Parathyroid adenoma (tissue), 2 donors: Measurements from ENCODE around the gene CCDC32.

Source experiments
- H2AFZ ChIP-seq: fragments of 300-600 bp; sonication (generic); one replicate; pipeline ENCODE4 v1.7.0; 2017; ENCODE audit warnings: antibody characterized with exemption, mild to moderate bottlenecking
- H3K27ac ChIP-seq: fragments of 300-600 bp; sonication (generic); one replicate; pipeline ENCODE4 v1.7.0; 2017
- H3K27me3 ChIP-seq: fragments of 300-600 bp; sonication (generic); one replicate; pipeline ENCODE4 v1.7.0; 2017; ENCODE audit warnings: low read length; ENCODE audit not compliant: control insufficient read depth, insufficient read depth
- H3K36me3 ChIP-seq: fragments of 300-600 bp; sonication (generic); one replicate; pipeline ENCODE4 v1.7.0; 2017; ENCODE audit warnings: low read length; ENCODE audit not compliant: control insufficient read depth, insufficient read depth
- H3K4me1 ChIP-seq: fragments of 300-600 bp; sonication (generic); one replicate; pipeline ENCODE4 v1.7.0; 2017; ENCODE audit warnings: control low read depth
- H3K4me2 ChIP-seq: fragments of 300-600 bp; sonication (generic); one replicate; pipeline ENCODE4 v1.7.0; 2017; ENCODE audit warnings: low read length
- H3K4me3 ChIP-seq: fragments of 300-600 bp; sonication (generic); one replicate; pipeline ENCODE4 v1.7.0; 2017; ENCODE audit warnings: low read depth, low read length
- H3K79me2 ChIP-seq: fragments of 300-600 bp; sonication (generic); one replicate; pipeline ENCODE4 v1.7.0; 2017; ENCODE audit warnings: control low read depth
- H3K9ac ChIP-seq: fragments of 300-600 bp; sonication (generic); one replicate; pipeline ENCODE4 v1.7.0; 2017; ENCODE audit warnings: mild to moderate bottlenecking
- H3K9me3 ChIP-seq: fragments of 300-600 bp; sonication (generic); one replicate; pipeline ENCODE4 v1.7.0; 2017; ENCODE audit warnings: low read length; ENCODE audit not compliant: control insufficient read depth
- TF ChIP-seq, protein P1 (sequence below): fragments of 300-600 bp; sonication (generic); IDR thresholded peaks from one replicate; pipeline ENCODE4 v1.7.0; 2017; ENCODE audit warnings: antibody characterized with exemption, mild to moderate bottlenecking
- donor health status: primary hyperparathyroidism.

Gene CCDC32, protein sequence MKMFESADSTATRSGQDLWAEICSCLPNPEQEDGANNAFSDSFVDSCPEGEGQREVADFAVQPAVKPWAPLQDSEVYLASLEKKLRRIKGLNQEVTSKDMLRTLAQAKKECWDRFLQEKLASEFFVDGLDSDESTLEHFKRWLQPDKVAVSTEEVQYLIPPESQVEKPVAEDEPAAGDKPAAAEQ

DNA sequence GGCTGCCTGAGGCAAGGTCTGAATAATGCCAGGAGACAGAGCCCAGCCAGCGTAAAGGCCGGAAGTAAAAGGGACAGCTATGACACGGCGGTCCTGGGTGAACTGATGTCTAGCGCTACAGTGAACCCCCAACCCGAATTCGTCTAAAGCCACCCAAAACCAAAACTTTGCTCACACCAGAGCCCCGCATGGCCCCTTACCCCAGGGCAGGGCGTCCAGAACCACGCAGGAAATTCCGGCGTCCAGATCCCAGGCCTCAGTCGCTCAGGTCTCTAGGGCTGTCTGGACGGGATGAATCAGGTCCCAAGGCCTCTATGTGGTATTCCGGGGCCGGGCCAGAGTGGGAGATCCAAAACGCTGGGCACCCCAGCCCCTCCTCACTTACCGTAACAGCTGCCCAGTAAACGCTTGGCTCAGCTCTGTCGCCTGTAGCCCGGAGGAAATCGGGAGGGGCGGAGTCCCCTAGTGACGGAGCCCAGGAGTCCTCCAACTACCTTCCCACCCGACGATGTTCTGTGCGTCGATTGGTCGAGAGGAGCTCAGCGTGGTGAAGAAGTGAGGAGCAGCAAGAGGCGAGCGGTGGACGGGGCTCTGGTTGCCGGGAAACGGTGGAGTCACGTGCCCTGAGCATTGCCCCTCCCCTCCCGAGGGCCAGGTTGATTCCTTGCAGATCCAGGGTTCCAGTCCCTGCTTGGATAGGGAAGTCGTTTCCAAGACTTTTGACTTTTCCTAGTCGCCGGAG is at the start of gene CCDC32:
Gene CCDC32, minus strand, starts transcription at position 452 of the 742 bp plus-strand sequence. CDS start 2,027 bp downstream, outside the sequence.
- H3K27me3 ChIP-seq: no peaks in the 10 kb centered on the region
- no peaks in the 10 kb centered on the region for H3K36me3 ChIP-seq
- no peaks in the 10 kb centered on the region for H3K9me3 ChIP-seq
- peak within 1 kb of the TSS; percentile 93 for H3K4me2 ChIP-seq
- H3K9ac ChIP-seq: peak within 1 kb of the TSS; percentile 37
- H3K27ac ChIP-seq: peak within 1 kb of the TSS; percentile 93
- peak within 1 kb of the TSS; percentile 93 for H3K4me3 ChIP-seq
- H2AFZ ChIP-seq: peak within 1 kb of the TSS; percentile 87
- TF ChIP-seq, protein P1, sequence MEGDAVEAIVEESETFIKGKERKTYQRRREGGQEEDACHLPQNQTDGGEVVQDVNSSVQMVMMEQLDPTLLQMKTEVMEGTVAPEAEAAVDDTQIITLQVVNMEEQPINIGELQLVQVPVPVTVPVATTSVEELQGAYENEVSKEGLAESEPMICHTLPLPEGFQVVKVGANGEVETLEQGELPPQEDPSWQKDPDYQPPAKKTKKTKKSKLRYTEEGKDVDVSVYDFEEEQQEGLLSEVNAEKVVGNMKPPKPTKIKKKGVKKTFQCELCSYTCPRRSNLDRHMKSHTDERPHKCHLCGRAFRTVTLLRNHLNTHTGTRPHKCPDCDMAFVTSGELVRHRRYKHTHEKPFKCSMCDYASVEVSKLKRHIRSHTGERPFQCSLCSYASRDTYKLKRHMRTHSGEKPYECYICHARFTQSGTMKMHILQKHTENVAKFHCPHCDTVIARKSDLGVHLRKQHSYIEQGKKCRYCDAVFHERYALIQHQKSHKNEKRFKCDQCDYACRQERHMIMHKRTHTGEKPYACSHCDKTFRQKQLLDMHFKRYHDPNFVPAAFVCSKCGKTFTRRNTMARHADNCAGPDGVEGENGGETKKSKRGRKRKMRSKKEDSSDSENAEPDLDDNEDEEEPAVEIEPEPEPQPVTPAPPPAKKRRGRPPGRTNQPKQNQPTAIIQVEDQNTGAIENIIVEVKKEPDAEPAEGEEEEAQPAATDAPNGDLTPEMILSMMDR: no peak
- H3K4me1 ChIP-seq: no peaks in the 10 kb centered on the region
- no peaks in the 10 kb centered on the region for H3K79me2 ChIP-seq

DNA sequence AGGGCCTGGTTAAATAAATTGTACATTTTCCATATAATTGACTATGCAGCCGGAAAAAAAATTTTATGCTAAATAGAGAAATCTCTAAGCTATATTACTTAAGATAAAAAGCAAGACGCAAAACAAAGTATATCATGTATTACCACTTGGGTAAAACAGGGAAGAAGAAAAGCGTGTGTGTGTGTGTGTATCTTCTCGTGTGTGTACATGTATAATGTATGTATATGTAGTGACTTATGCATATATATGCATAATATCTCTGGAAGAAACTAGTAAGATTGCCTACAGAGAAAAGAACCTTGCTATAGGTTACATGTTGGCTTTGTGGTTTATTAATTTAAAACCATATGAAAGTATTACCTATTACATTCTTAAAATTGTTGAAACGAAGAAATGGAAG is 48.2 kb upstream of the CCDC32 start:
- TF ChIP-seq, protein P1: no peak
- Histone ChIP-seq H3K9me3 (no peaks in the 10 kb centered on the region), H3K36me3 (no peaks in the 10 kb centered on the region)

DNA sequence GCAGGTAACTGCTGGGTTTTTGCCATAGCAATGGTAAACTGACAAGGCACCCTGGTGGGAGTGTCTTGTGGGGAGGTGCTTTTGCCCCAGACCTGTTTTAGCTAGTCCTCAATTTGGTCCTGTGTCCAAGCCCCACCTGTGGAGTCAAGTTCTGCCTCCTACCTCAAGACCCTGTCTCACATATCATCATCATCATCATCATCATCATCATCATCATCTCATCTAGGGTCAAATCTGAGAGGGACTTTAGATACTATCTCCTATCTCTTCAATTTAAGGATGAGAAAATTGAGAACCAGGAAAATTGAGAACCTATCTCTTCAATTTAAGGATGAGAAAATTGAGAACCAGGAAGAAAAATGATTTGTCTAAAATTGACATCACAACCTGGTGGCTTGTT is 39.1 kb upstream of the CCDC32 start:
- H3K79me2 ChIP-seq: no peaks in the 10 kb centered on the region
- no peak overlapping the region for H3K9ac ChIP-seq
- H3K4me2 ChIP-seq: no peak overlapping the region
- H3K9me3 ChIP-seq: no peaks in the 10 kb centered on the region
- H3K27me3 ChIP-seq: no peaks in the 10 kb centered on the region
- H3K36me3 ChIP-seq: no peaks in the 10 kb centered on the region
- H3K4me1 ChIP-seq: no peaks in the 10 kb centered on the region
- no peak overlapping the region for H3K27ac ChIP-seq
- no peak overlapping the region for H3K4me3 ChIP-seq
- TF ChIP-seq, protein P1: no peak
- H2AFZ ChIP-seq: no peak overlapping the region

More for the DNA sequence above, 48.2 kb upstream of the CCDC32 start:
- H3K9ac ChIP-seq: no peak overlapping the region
- H3K27me3 ChIP-seq: no peaks in the 10 kb centered on the region
- no peak overlapping the region for H3K4me2 ChIP-seq
- H3K4me3 ChIP-seq: no peak overlapping the region
- H3K4me1 ChIP-seq: no peaks in the 10 kb centered on the region
- no peak overlapping the region for H2AFZ ChIP-seq
- H3K79me2 ChIP-seq: no peaks in the 10 kb centered on the region
- no peak overlapping the region for H3K27ac ChIP-seq

DNA sequence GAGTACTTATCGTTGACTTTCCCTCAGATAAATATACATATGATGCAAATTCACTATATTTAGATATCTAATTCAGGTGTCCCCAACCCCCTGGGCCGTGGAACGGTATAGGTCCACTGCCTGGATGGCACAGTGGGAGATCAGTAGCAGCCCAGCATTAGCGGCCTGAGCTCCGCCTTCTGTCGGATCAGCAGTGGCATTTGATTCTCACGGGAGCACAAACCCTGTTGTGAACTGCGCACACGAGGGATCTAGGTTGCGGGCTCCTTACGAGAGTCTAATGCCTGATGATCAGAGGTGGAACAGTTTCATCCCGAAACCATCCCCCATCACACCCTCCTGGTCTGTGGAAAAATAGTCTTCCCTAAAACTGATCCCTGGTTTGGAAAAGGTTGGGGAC is 36.1 kb upstream of the CCDC32 start:
- Histone ChIP-seq H3K36me3 (no peaks in the 10 kb centered on the region), H3K4me2 (no peak overlapping the region), H2AFZ (no peak overlapping the region), H3K9ac (no peak overlapping the region), H3K79me2 (no peaks in the 10 kb centered on the region), H3K4me3 (no peak overlapping the region), H3K27me3 (no peaks in the 10 kb centered on the region), H3K27ac (no peak overlapping the region), H3K9me3 (no peaks in the 10 kb centered on the region), H3K4me1 (no peaks in the 10 kb centered on the region)
- TF ChIP-seq, protein P1: no peak
